ENCODE data around the gene PTPRG.

- TF ChIP-seq EZH2phosphoT487 (IDR thresholded peaks at IDR 0.05; ENCODE audit: insufficient read depth, low read depth) (no peak), EZH2 (IDR thresholded peaks at IDR 0.05; ENCODE audit: insufficient read depth, poor library complexity, severe bottlenecking) (no peak)
Measured at GRCh38 chr3:61650719-61651410, 89.5 kb downstream of the PTPRG start.

All from GM23248 (cell line).